ENCODE data around the gene FAP.

GRCh38 chr2:162221064-162221463 lies 22.2 kb downstream of the FAP start:
- TF ChIP-seq CTCF (IDR thresholded peaks at IDR 0.05; ENCODE audit: control extremely low read depth in 1 of 3, insufficient read depth in 1 of 3, low read depth in 1 of 3, low read length in 3 of 3): peak; percentile 88 to 96 (median 89)
- TF ChIP-seq BCL11A (IDR thresholded peaks at IDR 0.05; ENCODE audit: low read depth in 2 of 2, low read length in 2 of 2): no peak
- no peak for TF ChIP-seq FOSL1 (IDR thresholded peaks at IDR 0.05; ENCODE audit: insufficient read depth, low read depth, low read length)
- no peak for TF ChIP-seq GABPA (IDR thresholded peaks at IDR 0.05; ENCODE audit: borderline replicate concordance, insufficient read depth, low read length)
- no peak for TF ChIP-seq SUZ12 (IDR thresholded peaks at IDR 0.05; ENCODE audit: low read length)
- peak; percentile 79; the same call in 1 of the 2 replicates for TF ChIP-seq KDM1A (IDR thresholded peaks at IDR 0.05; ENCODE audit: borderline replicate concordance, low read length)
- no peak for TF ChIP-seq POLR2A (IDR thresholded peaks at IDR 0.05; ENCODE audit: control extremely low read depth in 1 of 2, low read depth in 2 of 2, low read length in 2 of 2)
- no peak for TF ChIP-seq CBX5 (IDR thresholded peaks at IDR 0.05; ENCODE audit: low read depth, low read length)
- TF ChIP-seq ASH2L (IDR thresholded peaks at IDR 0.05; ENCODE audit: low read length): no peak
- no peak for TF ChIP-seq YY1 (IDR thresholded peaks at IDR 0.05; ENCODE audit: low read depth, low read length)
- TF ChIP-seq HDAC6 (IDR thresholded peaks at IDR 0.05; ENCODE audit: low read depth, low read length): no peak

Measured in H1 (cell line).